ENCODE data around the gene C12orf54.

DNA sequence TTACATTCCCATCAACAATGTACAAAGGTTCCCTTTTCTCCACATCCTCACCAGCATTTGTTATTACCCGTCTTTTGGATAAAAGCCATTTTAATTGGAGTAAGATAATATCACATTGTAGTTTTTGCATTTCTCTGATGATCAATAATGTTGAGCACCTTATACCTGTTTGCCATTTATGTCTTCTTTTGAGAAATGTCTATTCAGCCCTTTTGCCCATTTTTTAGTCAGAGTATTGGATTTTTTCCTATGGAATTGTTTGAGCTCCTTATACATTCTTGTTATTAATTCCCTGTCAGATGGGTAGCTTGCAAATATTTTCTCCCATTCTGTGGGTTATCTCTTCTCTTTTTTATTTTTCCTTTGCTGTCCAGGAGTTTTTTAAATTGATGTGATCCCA lies 32.4 kb downstream of the C12orf54 start:
- no peak for TF ChIP-seq JUNB (IDR thresholded peaks at IDR 0.05)
- TF ChIP-seq, protein P1, sequence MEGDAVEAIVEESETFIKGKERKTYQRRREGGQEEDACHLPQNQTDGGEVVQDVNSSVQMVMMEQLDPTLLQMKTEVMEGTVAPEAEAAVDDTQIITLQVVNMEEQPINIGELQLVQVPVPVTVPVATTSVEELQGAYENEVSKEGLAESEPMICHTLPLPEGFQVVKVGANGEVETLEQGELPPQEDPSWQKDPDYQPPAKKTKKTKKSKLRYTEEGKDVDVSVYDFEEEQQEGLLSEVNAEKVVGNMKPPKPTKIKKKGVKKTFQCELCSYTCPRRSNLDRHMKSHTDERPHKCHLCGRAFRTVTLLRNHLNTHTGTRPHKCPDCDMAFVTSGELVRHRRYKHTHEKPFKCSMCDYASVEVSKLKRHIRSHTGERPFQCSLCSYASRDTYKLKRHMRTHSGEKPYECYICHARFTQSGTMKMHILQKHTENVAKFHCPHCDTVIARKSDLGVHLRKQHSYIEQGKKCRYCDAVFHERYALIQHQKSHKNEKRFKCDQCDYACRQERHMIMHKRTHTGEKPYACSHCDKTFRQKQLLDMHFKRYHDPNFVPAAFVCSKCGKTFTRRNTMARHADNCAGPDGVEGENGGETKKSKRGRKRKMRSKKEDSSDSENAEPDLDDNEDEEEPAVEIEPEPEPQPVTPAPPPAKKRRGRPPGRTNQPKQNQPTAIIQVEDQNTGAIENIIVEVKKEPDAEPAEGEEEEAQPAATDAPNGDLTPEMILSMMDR (IDR thresholded peaks at IDR 0.05 in 2 of 3, conservative IDR thresholded peaks at IDR 0.05 in 1 of 3; ENCODE audit: control insufficient read depth in 2 of 3, extremely low read depth in 1 of 3, insufficient read depth in 1 of 3, low read depth in 3 of 3, low read length in 3 of 3), result no peak
